Fibroblast of lung (primary cell): ENCODE measurements around the gene ARHGAP45. TPM values are rescaled to one million over a fixed set of nuclear protein-coding genes. Genes with fewer than 3 reads are reported as not detected.
A peak's percentile ranks its signal among the peaks of the same experiment; 100 is the strongest.

Experiments
- DNase-seq, 2 donors: peaks; one replicate each; pipeline versions ENCODE4 v3.0.0 to v3.0.0-alpha.2; 2010; ENCODE audit warnings: low read depth in 2 of 2
- H2AFZ ChIP-seq: 2 replicates; pipeline ENCODE4 v1.5.1; 2012; ENCODE audit warnings: low read length, control low read depth, inconsistent platforms
- H3K27ac ChIP-seq: 2 replicates; pipeline ENCODE4 v1.5.1; 2011; ENCODE audit warnings: low read length, control low read depth; ENCODE audit not compliant: insufficient read depth
- H3K27me3 ChIP-seq: 2 replicates; pipeline ENCODE4 v1.5.1; 2011; ENCODE audit warnings: mild to moderate bottlenecking, low read length; ENCODE audit not compliant: control insufficient read depth, insufficient read depth
- H3K36me3 ChIP-seq: 2 replicates; pipeline ENCODE4 v1.5.1; 2011; ENCODE audit warnings: low read length; ENCODE audit not compliant: control insufficient read depth, insufficient read depth
- H3K4me1 ChIP-seq: 2 replicates; pipeline ENCODE4 v1.5.1; 2011; ENCODE audit warnings: low read length; ENCODE audit not compliant: control insufficient read depth, insufficient read depth; ENCODE audit errors: extremely low read depth
- H3K4me2 ChIP-seq: 2 replicates; pipeline ENCODE4 v1.5.1; 2011; ENCODE audit warnings: low read length, control low read depth; ENCODE audit not compliant: insufficient read depth; ENCODE audit errors: extremely low read depth
- H3K4me3 ChIP-seq, 4 experiments: fragments of 200-600 bp in 1 of 4; sonication (generic) in 1 of 4; replicated peaks in 1 of 4; 2 replicates each; pipeline ENCODE4 v1.5.1; 2011 to 2016; ENCODE audit warnings: low read length in 4 of 4, low read depth in 3 of 4, mild to moderate bottlenecking in 3 of 4, control low read depth in 2 of 4, inconsistent platforms in 1 of 4, mixed read lengths in 1 of 4; ENCODE audit not compliant: insufficient read depth in 1 of 4; ENCODE audit errors: control extremely low read depth in 1 of 4
- H3K79me2 ChIP-seq: 2 replicates; pipeline ENCODE4 v1.5.1; 2012; ENCODE audit warnings: mild to moderate bottlenecking, low read length, inconsistent platforms; ENCODE audit not compliant: control insufficient read depth, insufficient read depth
- H3K9ac ChIP-seq: 2 replicates; pipeline ENCODE4 v1.5.1; 2011; ENCODE audit warnings: mild to moderate bottlenecking, low read length, control low read depth; ENCODE audit not compliant: insufficient read depth
- H3K9me3 ChIP-seq: 2 replicates; pipeline ENCODE4 v1.5.1; 2012; ENCODE audit warnings: low read depth, low read length; ENCODE audit not compliant: control insufficient read depth, insufficient read depth
- H4K20me1 ChIP-seq: 2 replicates; pipeline ENCODE4 v1.5.1; 2011; ENCODE audit warnings: low read length; ENCODE audit not compliant: control insufficient read depth, insufficient read depth; ENCODE audit errors: extremely low read depth
- CTCF ChIP-seq, 2 donors: IDR thresholded peaks in 1 of 2; conservative IDR thresholded peaks in 1 of 2; 1 replicate in 1 of 2; 2 replicates in 1 of 2; pipeline ENCODE4 v1.5.1; 2011 to 2012; ENCODE audit warnings: low read length in 2 of 2, control low read depth in 1 of 2, inconsistent platforms in 1 of 2, low read depth in 1 of 2, mild to moderate bottlenecking in 1 of 2
- EZH2 ChIP-seq: IDR thresholded peaks from 2 replicates; pipeline ENCODE4 v1.5.1; 2012; ENCODE audit warnings: low read length, control low read depth, mild to moderate bottlenecking; ENCODE audit errors: missing control alignments
- polyA plus RNA-seq, 2 donors: library from polyadenylated mRNA; depleted of rRNA in 1 of 2; stranded (reverse) in 1 of 2; unstranded in 1 of 2; fragments of >200 nt; gene quantifications; 2 replicates each; pipeline ENCODE4 v1.2.1, GENCODE V29; 2011 to 2012; ENCODE audit warnings: missing spikeins in 1 of 2
- total RNA-seq: library from RNA; depleted of rRNA; stranded (reverse); fragments of >200 nt; gene quantifications from 2 replicates; pipeline ENCODE4 v1.2.1, GENCODE V29; 2014

ARHGAP45 gene
- total and polyA plus RNA-seq, 2 donors (not counting 1 experiment from before 2014, with no cell fraction given): 0.42 to 1.8 TPM

- Histone ChIP-seq H3K79me2 (peaks cover 15% of the 10 kb centered on the region), H4K20me1 (no peaks in the 10 kb centered on the region), H3K9ac (no peak overlapping the region), H3K9me3 (no peaks in the 10 kb centered on the region), H3K4me3 (peak overlapping the region in 1 of 4 experiments; percentile 27), H2AFZ (no peak overlapping the region), H3K4me1 (peaks cover 20% of the 10 kb centered on the region), H3K27me3 (no peaks in the 10 kb centered on the region), H3K4me2 (peak overlapping the region; percentile 69), H3K36me3 (peaks cover 21% of the 10 kb centered on the region), H3K27ac (peak overlapping the region; percentile 82)
- TF ChIP-seq EZH2 (no peak), CTCF (conservative IDR thresholded peaks at IDR 0.05 in 1 of 2, IDR thresholded peaks at IDR 0.05 in 1 of 2; ENCODE audit: low read depth in 1 of 2, low read length in 2 of 2) (no peak)
- DNase-seq: peak; percentile 100
Measured at GRCh38 chr19:1102407-1103131, 35.6 kb downstream of the ARHGAP45 start.

GRCh38 chr19:1103132-1103707, 36.3 kb downstream of the ARHGAP45 start:
- peak overlapping the region; percentile 75 for H3K4me2 ChIP-seq
- no peaks in the 10 kb centered on the region for H4K20me1 ChIP-seq
- H3K27ac ChIP-seq: peak overlapping the region; percentile 82
- H3K4me3 ChIP-seq: peak overlapping the region in 3 of 4 experiments; percentile 12 to 31 (median 26)
- peaks cover 24% of the 10 kb centered on the region for H3K36me3 ChIP-seq
- no peaks in the 10 kb centered on the region for H3K9me3 ChIP-seq
- DNase-seq: no peak
- H3K27me3 ChIP-seq: no peaks in the 10 kb centered on the region
- no peak overlapping the region for H3K9ac ChIP-seq
- peaks cover 15% of the 10 kb centered on the region for H3K79me2 ChIP-seq
- TF ChIP-seq EZH2 (no peak), CTCF (conservative IDR thresholded peaks at IDR 0.05 in 1 of 2, IDR thresholded peaks at IDR 0.05 in 1 of 2; ENCODE audit: low read depth in 1 of 2, low read length in 2 of 2) (no peak)
- no peak overlapping the region for H2AFZ ChIP-seq
- H3K4me1 ChIP-seq: peaks cover 20% of the 10 kb centered on the region

- no peak within 1 kb of the TSS for H2AFZ ChIP-seq
- TF ChIP-seq EZH2 (no peak), CTCF (conservative IDR thresholded peaks at IDR 0.05 in 1 of 2, IDR thresholded peaks at IDR 0.05 in 1 of 2; ENCODE audit: low read depth in 1 of 2, low read length in 2 of 2) (no peak)
- H3K4me1 ChIP-seq: peaks cover 20% of the 10 kb centered on the region
Measured at GRCh38 chr19:1103708-1104310, 36.8 kb downstream of the ARHGAP45 start, which contains the start of gene GPX4. GPX4 (plus strand) TSS chr19:1103994; CDS start chr19:1104044, 50 bp downstream.

More at GRCh38 chr19:1103708-1104310, 36.8 kb downstream of the ARHGAP45 start, which contains the start of gene GPX4:
- Histone ChIP-seq H3K79me2 (peaks cover 15% of the 10 kb centered on the region), H3K27ac (peak within 1 kb of the TSS; percentile 86), H3K4me3 (peak within 1 kb of the TSS; percentile 55 to 71 (median 64)), H4K20me1 (no peaks in the 10 kb centered on the region), H3K27me3 (no peaks in the 10 kb centered on the region), H3K4me2 (peak within 1 kb of the TSS; percentile 87), H3K36me3 (peaks cover 26% of the 10 kb centered on the region), H3K9me3 (no peaks in the 10 kb centered on the region), H3K9ac (peak within 1 kb of the TSS; percentile 69)
- DNase-seq: peak; percentile 98 to 99
